ENCODE results near the gene FUT9. TPM values are rescaled to one million over a fixed set of nuclear protein-coding genes. Genes with fewer than 3 reads are reported as not detected.

Gene FUT9
- total RNA-seq, 2 experiments from 2014 or later: not detected

- DNase-seq (no peak), ATAC-seq (no peak)
- no peaks in the 10 kb centered on the region for H3K36me3 Mint-ChIP-seq
- H3K27ac Mint-ChIP-seq: no peak overlapping the region
- H3K4me3 Mint-ChIP-seq: no peak overlapping the region
- H3K4me1 Mint-ChIP-seq: no peaks in the 10 kb centered on the region
- CTCF ChIA-PET: interaction anchor here (0.7 kb wide), 1 partner anchor 12 kb away, joined by 3 read pairs; no protein-coding TSS in a partner anchor
- no peaks in the 10 kb centered on the region for H3K9me3 Mint-ChIP-seq (ENCODE audit: low read depth)
- H3K27me3 Mint-ChIP-seq: peaks cover 32% of the 10 kb centered on the region
Measured at GRCh38 chr6:96016334-96017069, 728 bp downstream of the FUT9 start.

GRCh38 chr6:96017070-96017359, 1.2 kb downstream of the FUT9 start:
- Mint-ChIP-seq H3K4me1 (no peaks in the 10 kb centered on the region), H3K4me3 (no peak overlapping the region), H3K9me3 (ENCODE audit: low read depth) (no peaks in the 10 kb centered on the region), H3K36me3 (no peaks in the 10 kb centered on the region), H3K27me3 (peaks cover 32% of the 10 kb centered on the region), H3K27ac (no peak overlapping the region)
- ATAC-seq: no peak
- CTCF ChIA-PET: interaction anchor here (0.7 kb wide), 1 partner anchor 11 kb away, joined by 3 read pairs; no protein-coding TSS in a partner anchor
- no peak for DNase-seq

GRCh38 chr6:96022225-96022624, 6.5 kb downstream of the FUT9 start:
- no peak overlapping the region for H3K4me3 Mint-ChIP-seq
- ATAC-seq: no peak
- CTCF ChIA-PET: no interaction called here

DNA sequence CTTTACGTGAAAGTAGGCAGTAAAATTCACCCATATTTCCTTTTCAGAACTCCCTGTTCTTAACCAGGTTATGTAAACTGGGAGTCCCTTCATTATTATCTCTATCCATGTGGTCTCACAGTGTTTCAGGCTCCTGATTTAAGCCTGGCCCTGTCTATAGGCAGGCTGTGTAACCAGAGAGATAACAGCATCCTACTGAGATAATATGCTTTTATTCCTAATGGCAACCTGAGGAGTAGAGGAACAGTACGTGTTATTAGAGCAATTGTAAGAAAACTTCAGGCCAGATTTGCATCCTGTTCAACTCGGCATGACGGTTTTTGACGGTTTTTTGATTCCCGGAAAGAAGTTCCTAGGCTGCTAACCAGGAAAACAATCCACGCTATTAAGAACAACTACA, 16.9 kb downstream of the FUT9 start:
- no peak overlapping the region for H3K4me3 Mint-ChIP-seq
- DNase-seq: no peak
- H3K4me1 Mint-ChIP-seq: no peaks in the 10 kb centered on the region
- ATAC-seq: no peak
- no peaks in the 10 kb centered on the region for H3K9me3 Mint-ChIP-seq (ENCODE audit: low read depth)
- CTCF ChIA-PET: no interaction called here
- no peak overlapping the region for H3K27ac Mint-ChIP-seq
- H3K36me3 Mint-ChIP-seq: no peaks in the 10 kb centered on the region
- H3K27me3 Mint-ChIP-seq: no peaks in the 10 kb centered on the region

More at GRCh38 chr6:96022225-96022624, 6.5 kb downstream of the FUT9 start:
- peaks cover under 1% of the 10 kb centered on the region for H3K27me3 Mint-ChIP-seq
- no peaks in the 10 kb centered on the region for H3K9me3 Mint-ChIP-seq (ENCODE audit: low read depth)
- no peak for DNase-seq
- H3K36me3 Mint-ChIP-seq: no peaks in the 10 kb centered on the region
- H3K4me1 Mint-ChIP-seq: no peaks in the 10 kb centered on the region
- no peak overlapping the region for H3K27ac Mint-ChIP-seq

- no peaks in the 10 kb centered on the region for H3K36me3 Mint-ChIP-seq
- H3K27ac Mint-ChIP-seq: no peak overlapping the region
- no peaks in the 10 kb centered on the region for H3K9me3 Mint-ChIP-seq (ENCODE audit: low read depth)
- H3K4me3 Mint-ChIP-seq: no peak overlapping the region
- CTCF ChIA-PET: no interaction called here
- no peaks in the 10 kb centered on the region for H3K27me3 Mint-ChIP-seq
- DNase-seq: no peak
- no peak for ATAC-seq
- H3K4me1 Mint-ChIP-seq: no peaks in the 10 kb centered on the region
Measured at GRCh38 chr6:96051555-96051954, 35.8 kb downstream of the FUT9 start.

GRCh38 chr6:96058082-96058481, 42.3 kb downstream of the FUT9 start:
- H3K36me3 Mint-ChIP-seq: no peaks in the 10 kb centered on the region
- H3K4me3 Mint-ChIP-seq: no peak overlapping the region
- no peaks in the 10 kb centered on the region for H3K9me3 Mint-ChIP-seq (ENCODE audit: low read depth)
- no peak overlapping the region for H3K27ac Mint-ChIP-seq
- CTCF ChIA-PET: no interaction called here
- DNase-seq: no peak
- H3K27me3 Mint-ChIP-seq: no peaks in the 10 kb centered on the region
- no peaks in the 10 kb centered on the region for H3K4me1 Mint-ChIP-seq
- ATAC-seq: no peak

- no peak for ATAC-seq
- Mint-ChIP-seq H3K4me1 (no peaks in the 10 kb centered on the region), H3K27ac (no peak overlapping the region), H3K4me3 (no peak overlapping the region), H3K27me3 (no peaks in the 10 kb centered on the region), H3K36me3 (no peaks in the 10 kb centered on the region), H3K9me3 (ENCODE audit: low read depth) (no peaks in the 10 kb centered on the region)
- DNase-seq: no peak
- CTCF ChIA-PET: no interaction called here
Measured at GRCh38 chr6:96059586-96059985, 43.8 kb downstream of the FUT9 start.

GRCh38 chr6:96060249-96060648, 44.5 kb downstream of the FUT9 start:
- no peak for DNase-seq
- ATAC-seq: no peak
- Mint-ChIP-seq H3K36me3 (no peaks in the 10 kb centered on the region), H3K27ac (no peak overlapping the region), H3K9me3 (ENCODE audit: low read depth) (no peaks in the 10 kb centered on the region), H3K4me3 (no peak overlapping the region), H3K4me1 (no peaks in the 10 kb centered on the region), H3K27me3 (no peaks in the 10 kb centered on the region)
- CTCF ChIA-PET: no interaction called here

- CTCF ChIA-PET: no interaction called here
- Mint-ChIP-seq H3K9me3 (ENCODE audit: low read depth) (no peaks in the 10 kb centered on the region), H3K4me3 (no peak overlapping the region), H3K36me3 (no peaks in the 10 kb centered on the region), H3K27me3 (no peaks in the 10 kb centered on the region), H3K27ac (no peak overlapping the region), H3K4me1 (no peaks in the 10 kb centered on the region)
- DNase-seq (no peak), ATAC-seq (no peak)
Measured at GRCh38 chr6:96065213-96065612, 49.4 kb downstream of the FUT9 start.

DNA sequence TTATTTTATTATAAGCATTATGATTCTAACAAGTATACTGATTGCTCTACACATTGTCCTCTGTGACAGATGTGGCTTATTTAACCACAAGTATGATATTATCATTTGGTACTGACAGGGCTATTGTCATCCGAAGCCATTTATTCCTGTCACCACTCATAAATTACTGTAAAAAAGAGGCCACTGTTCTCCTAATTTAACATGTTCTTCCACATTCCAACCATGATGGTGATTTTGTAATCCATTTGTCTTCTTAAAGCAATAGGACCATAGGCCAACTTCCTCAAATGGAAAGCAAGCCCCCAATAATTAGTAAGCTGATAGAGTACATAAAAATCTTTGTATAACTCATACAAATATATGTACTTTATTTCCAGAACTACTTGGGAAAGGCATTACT, 50.6 kb downstream of the FUT9 start:
- H3K4me3 Mint-ChIP-seq: no peak overlapping the region
- CTCF ChIA-PET: no interaction called here
- no peaks in the 10 kb centered on the region for H3K27me3 Mint-ChIP-seq
- H3K27ac Mint-ChIP-seq: no peak overlapping the region
- ATAC-seq: no peak
- H3K9me3 Mint-ChIP-seq (ENCODE audit: low read depth): no peaks in the 10 kb centered on the region
- H3K4me1 Mint-ChIP-seq: no peaks in the 10 kb centered on the region
- no peak for DNase-seq
- no peaks in the 10 kb centered on the region for H3K36me3 Mint-ChIP-seq

DNA sequence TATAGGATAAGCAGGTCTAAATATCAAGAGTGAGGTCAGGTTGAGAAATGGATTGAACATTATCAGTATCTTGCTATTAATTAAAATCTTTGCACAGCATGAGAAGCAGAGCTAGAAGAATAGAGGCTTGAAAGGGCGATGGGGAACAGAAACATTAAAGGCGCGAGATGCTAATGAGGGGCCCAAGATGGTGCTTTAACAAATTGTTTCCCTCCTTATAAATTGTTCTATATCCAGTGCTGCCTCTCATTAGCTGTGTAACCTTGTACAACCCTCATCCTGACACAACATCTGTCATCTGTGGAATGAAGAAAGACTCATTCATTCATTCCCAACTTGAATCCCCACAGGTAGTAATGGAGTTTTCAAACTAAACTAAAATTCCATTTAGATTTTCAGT, 57.8 kb downstream of the FUT9 start:
- DNase-seq: no peak
- Mint-ChIP-seq H3K4me1 (no peaks in the 10 kb centered on the region), H3K27ac (no peak overlapping the region), H3K9me3 (ENCODE audit: low read depth) (no peaks in the 10 kb centered on the region), H3K4me3 (no peak overlapping the region), H3K27me3 (no peaks in the 10 kb centered on the region), H3K36me3 (no peaks in the 10 kb centered on the region)
- CTCF ChIA-PET: no interaction called here
- ATAC-seq: no peak

GRCh38 chr6:96074006-96074405, 58.2 kb downstream of the FUT9 start:
- H3K36me3 Mint-ChIP-seq: no peaks in the 10 kb centered on the region
- no peak for DNase-seq
- no peaks in the 10 kb centered on the region for H3K9me3 Mint-ChIP-seq (ENCODE audit: low read depth)
- no peaks in the 10 kb centered on the region for H3K4me1 Mint-ChIP-seq
- H3K4me3 Mint-ChIP-seq: no peak overlapping the region
- no peaks in the 10 kb centered on the region for H3K27me3 Mint-ChIP-seq
- no peak overlapping the region for H3K27ac Mint-ChIP-seq
- CTCF ChIA-PET: no interaction called here
- no peak for ATAC-seq

- H3K27ac Mint-ChIP-seq: no peak overlapping the region
- H3K4me1 Mint-ChIP-seq: no peaks in the 10 kb centered on the region
- H3K9me3 Mint-ChIP-seq (ENCODE audit: low read depth): no peaks in the 10 kb centered on the region
- H3K4me3 Mint-ChIP-seq: no peak overlapping the region
- ATAC-seq (no peak), DNase-seq (no peak)
- H3K27me3 Mint-ChIP-seq: no peaks in the 10 kb centered on the region
- CTCF ChIA-PET: no interaction called here
- H3K36me3 Mint-ChIP-seq: no peaks in the 10 kb centered on the region
Measured at GRCh38 chr6:96075826-96076225, 60.1 kb downstream of the FUT9 start.

- CTCF ChIA-PET: no interaction called here
- no peaks in the 10 kb centered on the region for H3K4me1 Mint-ChIP-seq
Measured at GRCh38 chr6:96086745-96087144, 71.0 kb downstream of the FUT9 start.

GRCh38 chr6:96089173-96089572, 73.4 kb downstream of the FUT9 start:
- H3K4me3 Mint-ChIP-seq: no peak overlapping the region

More at GRCh38 chr6:96086745-96087144, 71.0 kb downstream of the FUT9 start:
- Mint-ChIP-seq H3K27me3 (no peaks in the 10 kb centered on the region), H3K36me3 (no peaks in the 10 kb centered on the region), H3K27ac (no peak overlapping the region), H3K4me3 (no peak overlapping the region), H3K9me3 (ENCODE audit: low read depth) (no peaks in the 10 kb centered on the region)
- DNase-seq (no peak), ATAC-seq (no peak)

More at GRCh38 chr6:96089173-96089572, 73.4 kb downstream of the FUT9 start:
- no peaks in the 10 kb centered on the region for H3K36me3 Mint-ChIP-seq
- H3K27ac Mint-ChIP-seq: no peak overlapping the region
- no peaks in the 10 kb centered on the region for H3K4me1 Mint-ChIP-seq
- H3K9me3 Mint-ChIP-seq (ENCODE audit: low read depth): no peaks in the 10 kb centered on the region
- no peaks in the 10 kb centered on the region for H3K27me3 Mint-ChIP-seq
- no peak for ATAC-seq
- CTCF ChIA-PET: no interaction called here
- DNase-seq: no peak
